Activated CD8-positive, alpha-beta T cell treated with anti-CD3 and anti-CD28 coated beads for 36 hours (primary cell): ENCODE results near the gene KLHL29. TPM values are rescaled to one million over a fixed set of nuclear protein-coding genes. Genes with fewer than 3 reads are reported as not detected.

ENCODE experiments used
- ATAC-seq: fragments of 200-7000 bp; cut with Tn5 transposase; one replicate; pipeline ENCODE4 v1.10.0; 2021; ENCODE audit warnings: mild to moderate bottlenecking, moderate library complexity
- CTCF ChIA-PET: fragments of 350-600 bp; sonication (Branson Sonifier 250); formaldehyde crosslinking; loops from one replicate; lab custom pipeline; 2021; ENCODE audit warnings: antibody characterized with exemption; lab: Charles Lee
- POLR2A ChIA-PET: fragments of 350-600 bp; sonication (Branson Sonifier 250); formaldehyde crosslinking; loops from one replicate; lab custom pipeline; 2021; ENCODE audit warnings: antibody characterized with exemption; lab: Charles Lee
- DNase-seq: peaks from one replicate; pipeline ENCODE4 v3.0.0-alpha.2; 2020
- H3K27ac Mint-ChIP-seq: one replicate; pipeline ENCODE4 v1.8.0; 2021; ENCODE audit warnings: mild to moderate bottlenecking, mixed read lengths
- H3K27me3 Mint-ChIP-seq: one replicate; pipeline ENCODE4 v1.8.0; 2021; ENCODE audit warnings: mixed read lengths
- H3K36me3 Mint-ChIP-seq: one replicate; pipeline ENCODE4 v1.8.0; 2021; ENCODE audit warnings: low read depth, mixed read lengths
- H3K4me1 Mint-ChIP-seq: one replicate; pipeline ENCODE4 v1.8.0; 2021; ENCODE audit warnings: low read depth, mixed read lengths
- H3K4me3 Mint-ChIP-seq: one replicate; pipeline ENCODE4 v1.8.0; 2021; ENCODE audit warnings: mild to moderate bottlenecking, moderate library complexity, mixed read lengths
- H3K9me3 Mint-ChIP-seq: one replicate; pipeline ENCODE4 v1.8.0; 2021; ENCODE audit warnings: mixed read lengths
- CTCF ChIP-seq: fragments of 200-600 bp; IDR thresholded peaks from one replicate; pipeline ENCODE4 v1.8.0; 2022; ENCODE audit warnings: antibody characterized with exemption, mild to moderate bottlenecking
- intact Hi-C: fragments of 100-400 bp; cut with micrococcal nuclease; formaldehyde crosslinking; loops from one replicate; pipeline ENCODE4 v1.10.0; 2022
- total RNA-seq, 2 experiments: library from RNA; stranded (reverse); gene quantifications; one replicate each; pipeline ENCODE4 v1.2.3, GENCODE V29; 2021

Gene KLHL29
- total RNA-seq, 2 experiments from 2014 or later: 1.0 to 1.2 TPM

- intact Hi-C loops: no loop called here
- H3K27me3 Mint-ChIP-seq: peaks cover 16% of the 10 kb centered on the region
- no peak overlapping the region for H3K27ac Mint-ChIP-seq
- no peak for ATAC-seq
- no peaks in the 10 kb centered on the region for H3K9me3 Mint-ChIP-seq
- H3K4me3 Mint-ChIP-seq: no peak overlapping the region
- ChIA-PET POLR2A (no interaction called here), CTCF (interaction anchor here (1.1 kb wide), 1 partner anchor 12 kb away, joined by 3 read pairs; no protein-coding TSS in a partner anchor)
- TF ChIP-seq CTCF: no peak
- H3K4me1 Mint-ChIP-seq: peaks cover 51% of the 10 kb centered on the region
- H3K36me3 Mint-ChIP-seq: no peaks in the 10 kb centered on the region
- DNase-seq: no peak
Measured at GRCh38 chr2:23492337-23492675, 107.3 kb downstream of the KLHL29 start.

- TF ChIP-seq CTCF: no peak
- intact Hi-C loops: no loop called here
- Mint-ChIP-seq H3K4me3 (no peak overlapping the region), H3K27me3 (peaks cover 19% of the 10 kb centered on the region), H3K27ac (no peak overlapping the region), H3K4me1 (peaks cover 54% of the 10 kb centered on the region), H3K9me3 (no peaks in the 10 kb centered on the region), H3K36me3 (no peaks in the 10 kb centered on the region)
- DNase-seq (no peak), ATAC-seq (no peak)
- POLR2A ChIA-PET: no interaction called here
- CTCF ChIA-PET: interaction anchor here (1.1 kb wide), 1 partner anchor 12 kb away, joined by 3 read pairs; no protein-coding TSS in a partner anchor
Measured at GRCh38 chr2:23492921-23493320, 107.9 kb downstream of the KLHL29 start.

DNA sequence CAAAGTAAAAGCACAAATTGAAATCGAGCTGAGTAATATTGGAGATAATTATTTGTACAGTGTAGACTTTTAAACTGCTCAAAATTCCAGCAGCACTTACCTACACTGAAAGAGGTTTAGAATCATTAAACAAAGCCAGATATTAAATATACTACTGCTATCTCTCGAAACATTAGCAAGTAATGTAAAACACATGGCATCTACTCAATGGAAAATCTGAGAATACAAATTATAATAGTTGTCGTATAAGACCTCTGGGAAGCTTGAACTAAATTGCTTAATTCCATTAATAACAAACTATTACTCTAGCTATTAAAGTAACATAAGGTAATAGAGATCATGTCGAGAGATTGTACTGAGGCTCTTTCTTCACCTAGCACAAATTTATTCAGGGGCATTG is 108.9 kb downstream of the KLHL29 start:
- DNase-seq (no peak), ATAC-seq (no peak)
- no peak overlapping the region for H3K27ac Mint-ChIP-seq
- H3K4me3 Mint-ChIP-seq: no peak overlapping the region
- TF ChIP-seq CTCF: no peak
- intact Hi-C loops: no loop called here
- no peaks in the 10 kb centered on the region for H3K9me3 Mint-ChIP-seq
- H3K36me3 Mint-ChIP-seq: no peaks in the 10 kb centered on the region
- H3K4me1 Mint-ChIP-seq: peaks cover 45% of the 10 kb centered on the region
- ChIA-PET POLR2A (interaction anchor here (0.9 kb wide), 1 partner anchor 11 kb away, joined by 3 read pairs; no protein-coding TSS in a partner anchor), CTCF (no interaction called here)
- peaks cover 19% of the 10 kb centered on the region for H3K27me3 Mint-ChIP-seq

DNA sequence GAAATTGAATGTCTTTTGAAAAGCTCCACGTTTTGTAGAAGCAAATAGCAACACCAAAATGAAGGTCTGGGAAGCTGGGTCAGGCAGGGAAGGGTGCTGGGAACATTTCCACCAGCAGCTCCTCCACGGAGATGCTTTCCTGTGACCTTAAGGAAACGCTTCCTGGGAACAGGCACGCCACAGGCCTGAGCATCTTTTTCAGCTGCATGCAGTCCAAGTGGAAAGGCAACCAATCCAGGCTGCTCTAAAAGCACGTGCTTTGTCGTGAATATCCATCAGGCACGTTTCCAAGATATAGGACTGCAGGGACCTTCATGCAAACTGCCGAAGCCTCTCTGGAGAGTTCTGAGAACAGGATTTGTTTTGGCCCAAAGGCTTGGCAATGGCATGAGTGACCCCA is 109.3 kb downstream of the KLHL29 start:
- Mint-ChIP-seq H3K36me3 (no peaks in the 10 kb centered on the region), H3K4me3 (no peak overlapping the region), H3K4me1 (peaks cover 40% of the 10 kb centered on the region), H3K27me3 (peaks cover 20% of the 10 kb centered on the region), H3K27ac (no peak overlapping the region), H3K9me3 (no peaks in the 10 kb centered on the region)
- ATAC-seq: no peak
- no peak for TF ChIP-seq CTCF
- intact Hi-C loops: no loop called here
- CTCF ChIA-PET: no interaction called here
- POLR2A ChIA-PET: interaction anchor here (0.9 kb wide), 1 partner anchor 11 kb away, joined by 3 read pairs; no protein-coding TSS in a partner anchor
- DNase-seq: no peak

GRCh38 chr2:23495661-23496114 is 110.7 kb downstream of the KLHL29 start:
- H3K4me1 Mint-ChIP-seq: peaks cover 26% of the 10 kb centered on the region

More at GRCh38 chr2:23495661-23496114, 110.7 kb downstream of the KLHL29 start:
- ATAC-seq (no peak), DNase-seq (no peak)
- Mint-ChIP-seq H3K27me3 (peaks cover 21% of the 10 kb centered on the region), H3K27ac (no peak overlapping the region), H3K36me3 (no peaks in the 10 kb centered on the region), H3K4me3 (no peak overlapping the region), H3K9me3 (no peaks in the 10 kb centered on the region)
- ChIA-PET POLR2A (no interaction called here), CTCF (no interaction called here)
- TF ChIP-seq CTCF: no peak
- intact Hi-C loops: no loop called here
